Kidney (tissue), 14 donors: ENCODE results near the gene USP33. TPM values are rescaled to one million over a fixed set of nuclear protein-coding genes. Genes with fewer than 3 reads are reported as not detected.

Source experiments
- DNase-seq, 5 donors: peaks; one replicate each; pipeline ENCODE4 v3.0.0-alpha.2; 2013 to 2020
- FAIRE-seq: peaks from 2 replicates; lab custom pipeline; 2012; peaks lifted over from hg19 to GRCh38; lab: Jason Lieb, UNC
- H3K27ac ChIP-seq, 2 donors: one replicate each; pipeline ENCODE4 v1.7.0; 2013; ENCODE audit warnings: low read depth in 2 of 2, low read length in 2 of 2, inconsistent platforms in 1 of 2
- H3K27me3 ChIP-seq: one replicate; pipeline ENCODE4 v1.7.1; 2013; ENCODE audit warnings: low read length, inconsistent platforms; ENCODE audit not compliant: control insufficient read depth, insufficient read depth
- H3K36me3 ChIP-seq, 3 donors: one replicate each; pipeline versions ENCODE4 v1.7.0 to v1.7.1; 2013; ENCODE audit warnings: low read length in 3 of 3, control low read depth in 1 of 3, inconsistent platforms in 1 of 3; ENCODE audit not compliant: insufficient read depth in 3 of 3, control insufficient read depth in 2 of 3
- H3K4me1 ChIP-seq, 3 donors: one replicate each; pipeline versions ENCODE4 v1.7.0 to v1.7.1; 2013; ENCODE audit warnings: low read length in 3 of 3, inconsistent platforms in 1 of 3, low read depth in 1 of 3; ENCODE audit not compliant: control insufficient read depth in 2 of 3, insufficient read depth in 2 of 3
- H3K4me3 ChIP-seq, 3 donors: one replicate each; pipeline versions ENCODE4 v1.7.0 to v1.8.1; 2013; ENCODE audit warnings: low read length in 3 of 3, control low read depth in 1 of 3, inconsistent platforms in 1 of 3
- H3K9ac ChIP-seq, 3 donors: one replicate each; pipeline versions ENCODE4 v1.7.0 to v1.7.1; 2013; ENCODE audit warnings: low read length in 3 of 3, control low read depth in 1 of 3, inconsistent platforms in 1 of 3
- H3K9me3 ChIP-seq, 3 donors: one replicate each; pipeline versions ENCODE4 v1.7.0 to v1.7.1; 2013; ENCODE audit warnings: low read length in 3 of 3, control low read depth in 1 of 3, inconsistent platforms in 1 of 3; ENCODE audit not compliant: control insufficient read depth in 2 of 3, insufficient read depth in 1 of 3
- intact Hi-C: fragments of 100-400 bp; cut with DNase I; formaldehyde crosslinking; loops from one replicate; pipeline ENCODE4 v1.11.1; 2022
- polyA plus RNA-seq: library from polyadenylated mRNA; stranded (reverse); fragments of 350-450 nt; fragmentation: Illumina TruSeq; extraction: RNeasy Lipid Tissue Mini Kit (QIAGEN cat#74804); gene quantifications from one replicate; pipeline ENCODE4 v1.2.3, GENCODE V29; 2014; ENCODE audit warnings: low read depth, low replicate concordance; ENCODE audit not compliant: insufficient read depth
- total RNA-seq: library from RNA; stranded (reverse); fragmentation: NEBNext Ultra II Directional; extraction: Animal tissue kit (Norgen Biotek cat#: 25700); gene quantifications from one replicate; pipeline ENCODE4 v1.2.1, GENCODE V29; 2021
- TF ChIP-seq, protein P1 (sequence below): IDR thresholded peaks from 3 replicates; pipeline ENCODE4 v1.5.1; 2012; ENCODE audit warnings: mild to moderate bottlenecking, moderate library complexity, borderline replicate concordance; ENCODE audit not compliant: insufficient read depth; ENCODE audit errors: extremely low read depth
- donor health status: control.
- donor health status: control.
- donor health status: control.
- donor health status: control.
- donor health status: control.
- donor health status: DM: yes; HTN: yes; CAD: no.
- donor health status: Normal renal cell carcinoma (clear cell type).

USP33 gene
- total and polyA plus RNA-seq, 2 donors from 2014 or later: 25.7 to 63.3 TPM

DNA sequence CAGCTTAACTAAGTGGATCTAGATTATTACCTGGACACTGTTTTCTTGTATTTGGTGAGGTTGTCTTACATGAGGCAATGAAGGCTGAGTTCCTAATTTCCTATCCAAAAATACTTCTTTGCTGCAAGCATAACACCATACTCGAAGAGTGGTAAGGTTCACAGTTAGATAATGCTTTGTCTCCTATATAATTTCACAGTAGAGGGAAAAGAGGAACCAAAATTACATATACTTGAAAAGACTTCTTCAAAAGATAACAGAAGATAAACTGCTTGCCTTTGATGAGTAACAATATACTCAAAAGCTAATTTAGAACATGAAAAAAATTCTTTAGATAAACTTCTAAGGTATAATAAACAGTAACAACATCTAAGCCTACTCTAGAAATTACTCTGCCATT, 20.4 kb downstream of the USP33 start:
- no peak for FAIRE-seq
- H3K27me3 ChIP-seq: no peaks in the 10 kb centered on the region

DNA sequence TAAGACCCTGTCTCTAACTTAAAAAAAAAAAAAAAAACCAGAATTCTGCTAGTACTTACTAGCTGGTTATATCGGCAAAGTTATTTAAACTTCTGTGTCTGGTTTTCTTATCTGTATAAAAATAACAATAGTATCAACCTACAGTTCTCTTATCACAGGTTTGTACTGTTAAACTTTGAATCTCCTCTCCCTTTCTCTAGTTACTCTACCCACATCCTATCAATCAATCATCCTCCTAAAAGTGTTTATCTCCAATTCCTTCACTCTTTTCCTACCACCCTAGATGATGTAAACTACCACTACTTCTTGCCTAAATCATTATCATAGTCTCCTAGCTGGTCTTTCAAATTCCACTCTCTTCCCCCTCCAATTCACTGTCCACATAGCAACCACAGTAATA, 27.6 kb downstream of the USP33 start:
- H3K4me3 ChIP-seq: no peak overlapping the region
- H3K9ac ChIP-seq: no peak overlapping the region
- no peak overlapping the region for H3K27ac ChIP-seq
- no peaks in the 10 kb centered on the region for H3K4me1 ChIP-seq
- no peaks in the 10 kb centered on the region for H3K9me3 ChIP-seq
- no peak for FAIRE-seq
- intact Hi-C loops: no loop called here
- no peak for DNase-seq
- no peaks in the 10 kb centered on the region for H3K27me3 ChIP-seq
- TF ChIP-seq, protein P1, sequence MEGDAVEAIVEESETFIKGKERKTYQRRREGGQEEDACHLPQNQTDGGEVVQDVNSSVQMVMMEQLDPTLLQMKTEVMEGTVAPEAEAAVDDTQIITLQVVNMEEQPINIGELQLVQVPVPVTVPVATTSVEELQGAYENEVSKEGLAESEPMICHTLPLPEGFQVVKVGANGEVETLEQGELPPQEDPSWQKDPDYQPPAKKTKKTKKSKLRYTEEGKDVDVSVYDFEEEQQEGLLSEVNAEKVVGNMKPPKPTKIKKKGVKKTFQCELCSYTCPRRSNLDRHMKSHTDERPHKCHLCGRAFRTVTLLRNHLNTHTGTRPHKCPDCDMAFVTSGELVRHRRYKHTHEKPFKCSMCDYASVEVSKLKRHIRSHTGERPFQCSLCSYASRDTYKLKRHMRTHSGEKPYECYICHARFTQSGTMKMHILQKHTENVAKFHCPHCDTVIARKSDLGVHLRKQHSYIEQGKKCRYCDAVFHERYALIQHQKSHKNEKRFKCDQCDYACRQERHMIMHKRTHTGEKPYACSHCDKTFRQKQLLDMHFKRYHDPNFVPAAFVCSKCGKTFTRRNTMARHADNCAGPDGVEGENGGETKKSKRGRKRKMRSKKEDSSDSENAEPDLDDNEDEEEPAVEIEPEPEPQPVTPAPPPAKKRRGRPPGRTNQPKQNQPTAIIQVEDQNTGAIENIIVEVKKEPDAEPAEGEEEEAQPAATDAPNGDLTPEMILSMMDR: no peak
- peaks cover under 1 to 4% (median 2%) of the 10 kb centered on the region in 3 donors for H3K36me3 ChIP-seq

More for the DNA sequence above, 20.4 kb downstream of the USP33 start:
- TF ChIP-seq, protein P1: no peak
- Histone ChIP-seq H3K27ac (no peak overlapping the region), H3K9me3 (no peaks in the 10 kb centered on the region), H3K36me3 (peaks cover 0 to 3% (median 2%) of the 10 kb centered on the region in 3 donors), H3K9ac (no peak overlapping the region), H3K4me1 (no peaks in the 10 kb centered on the region), H3K4me3 (no peak overlapping the region)
- intact Hi-C loops: no loop called here
- DNase-seq: no peak

DNA sequence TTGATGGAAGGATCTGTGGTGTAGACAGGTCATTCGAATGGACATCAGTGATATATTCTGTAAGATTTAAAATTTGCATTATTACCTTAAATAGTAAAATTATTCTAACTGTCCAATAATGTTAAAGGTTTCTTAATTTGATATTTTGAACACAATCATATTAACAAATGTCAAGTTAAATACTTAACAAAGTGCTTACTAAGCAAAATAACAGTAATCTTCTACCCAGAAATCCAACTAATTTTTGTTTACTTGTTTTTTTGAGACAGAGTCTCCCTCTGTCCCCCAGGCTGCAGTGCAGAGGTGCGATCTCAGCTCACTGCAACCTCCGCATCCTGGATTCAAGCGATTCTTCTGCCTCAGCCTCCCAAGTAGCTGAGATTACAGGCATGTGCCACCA, 33.9 kb downstream of the USP33 start:
- Histone ChIP-seq H3K4me3 (no peak overlapping the region), H3K27me3 (no peaks in the 10 kb centered on the region), H3K9me3 (no peaks in the 10 kb centered on the region), H3K4me1 (no peaks in the 10 kb centered on the region), H3K36me3 (peaks cover 2 to 34% (median 14%) of the 10 kb centered on the region in 3 donors), H3K27ac (no peak overlapping the region), H3K9ac (no peak overlapping the region)
- DNase-seq (no peak), FAIRE-seq (no peak)
- intact Hi-C loops: no loop called here
- TF ChIP-seq, protein P1: no peak

DNA sequence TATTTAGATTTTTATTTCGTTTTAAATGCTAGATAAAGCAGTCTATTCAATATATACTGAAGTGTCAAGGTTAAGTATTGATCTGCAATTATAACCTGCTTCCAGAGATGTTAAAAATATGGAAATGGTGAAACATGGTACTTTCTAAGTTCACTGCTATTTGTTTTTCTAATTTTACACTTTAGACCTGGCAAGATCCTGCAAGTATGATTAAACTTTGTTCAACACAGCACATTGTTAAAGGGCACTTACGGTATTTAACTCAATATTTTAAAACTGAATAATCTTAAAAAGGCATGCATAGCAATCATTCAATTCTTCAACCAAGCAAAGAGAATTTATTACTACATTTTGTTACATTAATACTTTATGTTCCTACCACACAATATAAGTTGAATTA, 41.5 kb downstream of the USP33 start:
- TF ChIP-seq, protein P1: no peak
- H3K4me3 ChIP-seq: no peak overlapping the region
- peaks cover 4 to 41% (median 15%) of the 10 kb centered on the region in 3 donors for H3K36me3 ChIP-seq
- H3K27me3 ChIP-seq: no peaks in the 10 kb centered on the region
- H3K9me3 ChIP-seq: no peaks in the 10 kb centered on the region
- no peaks in the 10 kb centered on the region for H3K4me1 ChIP-seq
- no peak overlapping the region for H3K27ac ChIP-seq
- DNase-seq: no peak
- FAIRE-seq: no peak
- no peak overlapping the region for H3K9ac ChIP-seq
- intact Hi-C loops: no loop called here
